Stomach (tissue), 4 donors: ENCODE results near the gene FSTL3.

Source experiments
- CTCF ChIP-seq, 7 experiments: fragments of 450-650 bp in 4 of 7; fragments of 200-600 bp in 3 of 7; sonication (generic) in 3 of 7; IDR thresholded peaks; one replicate each; pipeline ENCODE4 v1.5.1; 2016 to 2019; ENCODE audit warnings: antibody characterized with exemption in 7 of 7, control low read depth in 2 of 7, mild to moderate bottlenecking in 1 of 7
- EP300 ChIP-seq: sonication (generic); formaldehyde crosslinking; IDR thresholded peaks from one replicate; pipeline ENCODE4 v1.6.1; 2017; ENCODE audit warnings: antibody characterized with exemption

- no peak for TF ChIP-seq CTCF (IDR thresholded peaks at IDR 0.05)
- no peak for TF ChIP-seq EP300
Observed at GRCh38 chr19:651114-651818, 24.9 kb upstream of the FSTL3 start.
